B cell (primary cell): ENCODE results near the gene CMTR1. TPM values are rescaled to one million over a fixed set of nuclear protein-coding genes. Genes with fewer than 3 reads are reported as not detected.

Experiments used
- ATAC-seq: fragments of 200-7000 bp; cut with Tn5 transposase; one replicate; pipeline ENCODE4 v1.10.0; 2021; ENCODE audit warnings: low read depth, mild to moderate bottlenecking, moderate number of reproducible peaks, moderate library complexity
- CTCF ChIA-PET: fragments of 350-600 bp; sonication (Branson Sonifier 250); formaldehyde crosslinking; loops from one replicate; lab custom pipeline; 2021; ENCODE audit warnings: antibody characterized with exemption, inconsistent platforms; lab: Charles Lee
- POLR2A ChIA-PET: fragments of 350-600 bp; sonication (Branson Sonifier 250); formaldehyde crosslinking; loops from one replicate; lab custom pipeline; 2021; ENCODE audit warnings: antibody characterized with exemption; lab: Charles Lee
- DNase-seq: peaks from one replicate; pipeline ENCODE4 v3.0.0; 2013
- H2AFZ ChIP-seq: 2 replicates; pipeline ENCODE4 v1.6.1; 2012; ENCODE audit warnings: mild to moderate bottlenecking, low read depth, low read length; ENCODE audit not compliant: insufficient read depth, poor library complexity, severe bottlenecking
- H3K27ac ChIP-seq, 2 donors: 1 replicate in 1 of 2; 2 replicates in 1 of 2; pipeline ENCODE4 v1.5.1; 2012 to 2013; ENCODE audit warnings: low read length in 2 of 2, mild to moderate bottlenecking in 2 of 2, moderate library complexity in 1 of 2
- H3K27me3 ChIP-seq, 4 experiments: fragments of 200-600 bp in 1 of 4; sonication (generic) in 1 of 4; replicated peaks in 1 of 4; 1 replicate in 2 of 4; 2 replicates in 2 of 4; pipeline versions ENCODE4 v1.6.1 to v1.7.0; 2013 to 2016; ENCODE audit warnings: low read length in 3 of 4, mild to moderate bottlenecking in 2 of 4, mixed read lengths in 1 of 4, moderate library complexity in 1 of 4; ENCODE audit not compliant: insufficient read depth in 4 of 4, control insufficient read depth in 3 of 4; ENCODE audit errors: control extremely low read depth in 1 of 4
- H3K36me3 ChIP-seq, 2 experiments: replicated peaks in 1 of 2; 1 replicate in 1 of 2; 2 replicates in 1 of 2; pipeline versions ENCODE4 v1.6.1 to v1.7.1; 2013; ENCODE audit warnings: low read length in 1 of 2; ENCODE audit not compliant: insufficient read depth in 2 of 2, control insufficient read depth in 1 of 2; ENCODE audit errors: control extremely low read depth in 1 of 2, extremely low read depth in 1 of 2
- H3K4me1 ChIP-seq, 2 donors: fragments of 200-600 bp in 1 of 2; sonication (generic) in 1 of 2; 1 replicate in 1 of 2; 2 replicates in 1 of 2; pipeline versions ENCODE4 v1.5.1 to v1.6.1; 2013 to 2017; ENCODE audit warnings: low read length in 2 of 2; ENCODE audit not compliant: control insufficient read depth in 2 of 2, insufficient read depth in 2 of 2
- H3K4me2 ChIP-seq: replicated peaks from 2 replicates; pipeline ENCODE3; 2012; ENCODE audit warnings: mild to moderate bottlenecking, low read depth, low read length; ENCODE audit not compliant: poor library complexity, severe bottlenecking
- H3K4me3 ChIP-seq, 5 experiments: fragments of 200-600 bp in 1 of 5; sonication (generic) in 1 of 5; 1 replicate in 3 of 5; 2 replicates in 2 of 5; pipeline versions ENCODE4 v1.5.1 to v1.7.0; 2011 to 2016; ENCODE audit warnings: low read length in 4 of 5, mild to moderate bottlenecking in 4 of 5, low read depth in 2 of 5, control low read depth in 1 of 5, moderate library complexity in 1 of 5; ENCODE audit not compliant: insufficient read depth in 1 of 5; ENCODE audit errors: control extremely low read depth in 1 of 5, extremely low read depth in 1 of 5
- H3K79me2 ChIP-seq: fragments of 200-600 bp; sonication (generic); one replicate; pipeline ENCODE4 v1.6.0; 2016; ENCODE audit warnings: low read length; ENCODE audit not compliant: control insufficient read depth, insufficient read depth
- H3K9ac ChIP-seq: fragments of 200-600 bp; sonication (generic); 2 replicates; pipeline ENCODE4 v1.6.1; 2017; ENCODE audit warnings: mild to moderate bottlenecking, low read length, moderate library complexity
- H3K9me3 ChIP-seq, 3 donors: one replicate each; pipeline versions ENCODE4 v1.6.1 to v1.7.1; 2013; ENCODE audit warnings: low read length in 2 of 3; ENCODE audit not compliant: control insufficient read depth in 2 of 3, insufficient read depth in 1 of 3; ENCODE audit errors: control extremely low read depth in 1 of 3
- H4K20me1 ChIP-seq: 2 replicates; pipeline ENCODE4 v1.6.0; 2012; ENCODE audit warnings: mild to moderate bottlenecking, low read length; ENCODE audit not compliant: insufficient read depth, control insufficient read depth, poor library complexity, severe bottlenecking
- H3K27ac Mint-ChIP-seq: one replicate; pipeline ENCODE4 v1.8.0; 2021; ENCODE audit warnings: mixed read lengths
- H3K27me3 Mint-ChIP-seq: one replicate; pipeline ENCODE4 v1.8.0; 2021; ENCODE audit warnings: mixed read lengths
- H3K4me1 Mint-ChIP-seq: one replicate; pipeline ENCODE4 v1.8.0; 2021; ENCODE audit warnings: mixed read lengths
- H3K4me3 Mint-ChIP-seq: one replicate; pipeline ENCODE4 v1.8.0; 2021; ENCODE audit warnings: mixed read lengths
- H3K9me3 Mint-ChIP-seq: one replicate; pipeline ENCODE4 v1.8.0; 2022; ENCODE audit warnings: mixed read lengths; ENCODE audit not compliant: insufficient read depth
- CTCF ChIP-seq: fragments of 200-600 bp; IDR thresholded peaks from one replicate; pipeline ENCODE4 v1.8.0; 2022; ENCODE audit warnings: antibody characterized with exemption, mild to moderate bottlenecking
- EZH2 ChIP-seq: IDR thresholded peaks from 2 replicates; pipeline ENCODE4 v1.6.1; 2012; ENCODE audit warnings: borderline replicate concordance, low read depth, mild to moderate bottlenecking, moderate library complexity, low read length; ENCODE audit not compliant: insufficient read depth, poor library complexity, severe bottlenecking
- WGBS: methylation state at CpG from one replicate; pipeline ENCODE4 v1.1.5; 2013; ENCODE audit warnings: missing lambda C conversion rate; ENCODE audit not compliant: insufficient coverage; 5-methylcytosine and 5-hydroxymethylcytosine counted together
- intact Hi-C: fragments of 100-400 bp; cut with micrococcal nuclease; formaldehyde crosslinking; loops from one replicate; pipeline ENCODE4 v1.10.0; 2022
- polyA plus RNA-seq: library from polyadenylated mRNA; depleted of rRNA; stranded (reverse); fragments of >200 nt; gene quantifications from 2 replicates; pipeline ENCODE4 v1.2.3, GENCODE V29; 2012
- total RNA-seq, 2 donors: library from RNA; stranded (reverse); fragments of 120-200 nt in 1 of 2; gene quantifications; 1 replicate in 1 of 2; 2 replicates in 1 of 2; pipeline versions ENCODE4 v1.2.3 to v1.2.4, GENCODE V29; 2013 to 2022

Gene CMTR1
- total and polyA plus RNA-seq, 2 donors (not counting 1 experiment from before 2014, with no cell fraction given): 46.0 to 82.9 TPM

- DNase-seq: no peak
- peaks cover 8% of the 10 kb centered on the region for H3K27me3 Mint-ChIP-seq
Observed at GRCh38 chr6:37518116-37518515, 85.1 kb downstream of the CMTR1 start.

DNA sequence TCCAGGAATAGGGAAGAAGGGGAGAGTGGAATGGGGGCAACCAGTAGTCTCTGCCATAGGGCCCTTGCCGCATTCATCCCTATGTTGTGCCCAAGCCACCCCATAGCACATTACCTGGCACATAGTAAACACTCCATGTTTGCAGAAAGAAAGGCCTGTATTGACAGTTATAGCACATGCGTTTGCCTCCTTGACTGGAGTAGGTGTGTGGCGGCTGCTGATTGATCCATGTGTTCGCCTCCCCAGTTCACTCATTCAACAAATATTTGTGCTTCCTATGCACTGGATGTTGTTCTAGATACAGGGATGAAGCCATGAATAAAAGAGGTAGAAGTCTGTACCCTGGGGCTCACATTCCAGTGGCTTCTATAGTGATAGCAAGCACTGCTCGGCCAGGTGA, 86.4 kb downstream of the CMTR1 start:
- DNase-seq: no peak
- Histone ChIP-seq H3K27ac (no peak overlapping the region), H3K4me1 (peaks cover 29 to 39% of the 10 kb centered on the region in 2 donors), H3K4me2 (no peak overlapping the region), H2AFZ (no peak overlapping the region), H3K9ac (no peak overlapping the region), H3K79me2 (no peaks in the 10 kb centered on the region), H3K9me3 (peaks cover 0 to 8% (median 0%) of the 10 kb centered on the region in 3 donors), H3K27me3 (peaks cover 0 to 5% (median 0%) of the 10 kb centered on the region in 4 experiments), H3K4me3 (no peak overlapping the region), H4K20me1 (no peaks in the 10 kb centered on the region), H3K36me3 (no peaks in the 10 kb centered on the region)
- Mint-ChIP-seq H3K9me3 (no peaks in the 10 kb centered on the region), H3K4me1 (peaks cover 27% of the 10 kb centered on the region), H3K27me3 (peaks cover 4% of the 10 kb centered on the region), H3K27ac (peak overlapping the region; percentile 37), H3K4me3 (no peak overlapping the region)
- ChIA-PET CTCF (no interaction called here), POLR2A (interaction anchor here (0.6 kb wide), 1 partner anchor 15 kb away, joined by 5 read pairs; no protein-coding TSS in a partner anchor)
- TF ChIP-seq EZH2 (no peak), CTCF (no peak)
- no peak for ATAC-seq
- WGBS: 100% methylated on average over 1 of the region's 5 CpGs
- intact Hi-C loops: no loop called here

More at GRCh38 chr6:37518116-37518515, 85.1 kb downstream of the CMTR1 start:
- peaks cover 24 to 37% of the 10 kb centered on the region in 2 donors for H3K4me1 ChIP-seq
- no peaks in the 10 kb centered on the region for H4K20me1 ChIP-seq
- H3K79me2 ChIP-seq: no peaks in the 10 kb centered on the region
- peaks cover 30% of the 10 kb centered on the region for H3K4me1 Mint-ChIP-seq
- H3K4me2 ChIP-seq: no peak overlapping the region
- no peak overlapping the region for H3K27ac Mint-ChIP-seq
- TF ChIP-seq EZH2: no peak
- no peak for TF ChIP-seq CTCF
- no peak overlapping the region for H3K4me3 ChIP-seq
- intact Hi-C loops: no loop called here
- peaks cover 0 to 4% (median 0%) of the 10 kb centered on the region in 4 experiments for H3K27me3 ChIP-seq
- CTCF ChIA-PET: interaction anchor here (3.2 kb wide), 1 partner anchor 17 kb away, joined by 13 read pairs; no protein-coding TSS in a partner anchor
- no peaks in the 10 kb centered on the region for H3K36me3 ChIP-seq
- no peak overlapping the region for H2AFZ ChIP-seq
- no peak for ATAC-seq
- POLR2A ChIA-PET: no interaction called here
- H3K4me3 Mint-ChIP-seq: no peak overlapping the region
- H3K27ac ChIP-seq: no peak overlapping the region
- H3K9me3 Mint-ChIP-seq: no peaks in the 10 kb centered on the region
- WGBS: 93% methylated on average over 6 of the region's 6 CpGs
- no peak overlapping the region for H3K9ac ChIP-seq
- H3K9me3 ChIP-seq: peaks cover 0 to 8% (median 0%) of the 10 kb centered on the region in 3 donors
